ENCODE results near the gene PRRC2A.

PRRC2A gene

DNA sequence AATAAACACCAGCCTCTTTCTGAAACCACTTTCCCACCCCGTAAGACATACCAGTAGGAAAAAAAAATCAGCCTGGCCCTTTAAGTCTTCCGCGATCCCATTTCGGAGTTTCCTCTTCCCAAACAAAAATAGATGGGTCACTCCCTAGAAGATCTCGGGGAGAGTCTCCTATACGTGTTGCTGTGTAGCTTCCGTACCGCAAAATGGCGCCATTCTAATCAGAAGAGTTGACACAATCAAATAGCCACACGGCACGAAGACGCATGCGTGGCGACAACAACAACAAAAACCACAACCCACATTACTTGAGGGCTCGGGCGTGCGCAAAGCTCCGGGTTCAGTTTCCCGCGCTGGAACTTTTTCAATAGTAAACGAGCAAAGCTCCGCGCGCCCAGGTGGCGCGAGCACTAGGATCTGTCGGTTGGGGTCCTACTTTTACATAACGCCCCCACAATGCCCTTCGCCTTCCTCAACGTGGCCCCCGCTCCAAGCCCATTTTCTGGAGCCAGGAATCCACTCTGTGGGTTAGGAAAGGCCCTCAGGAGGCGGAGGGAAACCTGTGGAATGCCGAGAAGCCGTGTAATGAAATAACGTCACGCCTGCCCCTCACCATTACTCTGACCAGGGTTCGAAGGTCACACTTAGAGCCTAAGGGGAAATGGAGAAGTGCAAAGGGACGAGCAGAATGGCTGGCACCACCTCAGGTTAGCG is 44.4 kb downstream of the PRRC2A start, which contains the start of gene GPANK1:
Gene GPANK1, minus strand, starts transcription at position 208 of the 711 bp plus-strand sequence. CDS start 519 bp downstream, outside the sequence.
- DNase-seq (ENCODE audit: low read depth in 4 of 4, low spot score in 1 of 4): peak; percentile 69 to 87 (median 82)

DNA sequence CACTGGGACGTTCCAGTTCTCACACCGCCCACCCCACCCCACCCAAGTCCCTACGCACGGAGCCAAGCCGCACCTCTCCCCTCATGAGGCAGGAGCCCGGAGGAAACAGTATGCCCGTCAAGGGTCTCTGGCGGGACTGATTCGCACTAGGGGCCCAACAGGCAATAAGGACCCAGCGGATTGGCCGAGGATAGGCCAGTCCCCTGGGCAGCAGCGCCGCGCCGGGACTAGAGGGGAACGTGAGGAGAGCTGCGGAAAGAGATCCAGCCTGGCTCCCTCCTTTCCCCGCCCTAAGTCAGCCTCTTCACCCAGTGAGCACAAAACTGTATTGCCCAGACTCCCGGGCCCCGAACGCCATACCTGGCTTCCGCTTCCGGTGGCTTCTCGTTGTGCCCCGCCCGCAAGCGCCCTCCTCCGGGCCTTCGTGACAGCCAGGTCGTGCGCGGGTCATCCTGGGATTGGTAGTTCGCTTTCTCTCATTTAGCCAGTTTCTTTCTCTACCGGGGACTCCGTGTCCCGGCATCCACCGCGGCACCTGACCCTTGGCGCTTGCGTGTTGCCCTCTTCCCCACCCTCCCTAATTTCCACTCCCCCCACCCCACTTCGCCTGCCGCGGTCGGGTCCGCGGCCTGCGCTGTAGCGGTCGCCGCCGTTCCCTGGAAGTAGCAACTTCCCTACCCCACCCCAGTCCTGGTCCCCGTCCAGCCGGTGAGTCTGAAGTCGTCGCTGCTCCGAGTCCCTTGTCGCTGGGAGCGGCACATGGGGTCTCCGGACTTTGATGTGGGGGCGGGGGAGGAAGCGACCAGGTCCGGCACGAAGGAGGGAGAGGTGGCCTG is 45.2 kb downstream of the PRRC2A start, which contains the start of gene CSNK2B:
Gene CSNK2B, plus strand, starts transcription at position 580 of the 836 bp plus-strand sequence. CDS start 752 bp downstream, outside the sequence.
- DNase-seq (ENCODE audit: low read depth in 4 of 4, low spot score in 1 of 4): peak; percentile 82 to 97 (median 94)

DNA sequence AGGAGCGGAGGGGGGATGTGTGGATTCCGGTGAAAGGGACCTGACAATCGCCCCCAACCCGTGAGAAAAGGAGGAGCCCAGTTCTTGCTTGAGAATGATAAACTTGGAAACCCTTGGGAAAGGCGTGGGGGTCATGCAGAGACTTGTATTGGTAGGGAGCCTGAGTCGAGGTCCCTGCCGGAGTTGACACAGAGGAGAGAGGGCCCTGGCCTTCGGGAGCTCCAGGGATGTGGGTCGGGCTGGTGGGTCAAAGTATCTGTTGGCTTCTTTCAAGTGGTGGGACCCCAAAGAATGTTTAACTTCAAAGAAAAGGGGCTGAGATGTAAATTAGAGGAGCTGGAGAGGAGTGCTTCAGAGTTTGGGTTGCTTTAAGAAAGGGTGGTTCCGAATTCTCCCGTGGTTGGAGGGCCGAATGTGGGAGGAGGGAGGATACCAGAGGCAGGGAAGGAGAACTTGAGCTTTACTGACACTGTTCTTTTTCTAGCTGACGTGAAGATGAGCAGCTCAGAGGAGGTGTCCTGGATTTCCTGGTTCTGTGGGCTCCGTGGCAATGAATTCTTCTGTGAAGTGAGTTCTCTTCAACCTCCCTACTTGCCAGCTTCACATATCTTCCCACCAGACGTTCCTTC is 45.9 kb downstream of the PRRC2A start:
- DNase-seq (ENCODE audit: low read depth in 4 of 4, low spot score in 1 of 4): no peak

DNA sequence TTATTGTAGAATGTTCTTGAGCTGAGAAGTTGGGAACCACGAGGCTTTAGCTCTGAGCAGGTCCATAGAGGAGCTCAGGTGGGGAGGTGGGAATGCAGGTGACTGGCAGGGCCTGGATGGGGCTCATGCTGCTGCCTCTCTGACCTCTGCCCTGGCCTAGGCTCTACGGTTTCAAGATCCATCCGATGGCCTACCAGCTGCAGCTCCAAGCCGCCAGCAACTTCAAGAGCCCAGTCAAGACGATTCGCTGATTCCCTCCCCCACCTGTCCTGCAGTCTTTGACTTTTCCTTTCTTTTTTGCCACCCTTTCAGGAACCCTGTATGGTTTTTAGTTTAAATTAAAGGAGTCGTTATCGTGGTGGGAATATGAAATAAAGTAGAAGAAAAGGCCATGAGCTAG is 49.2 kb downstream of the PRRC2A start, which contains the start of gene LY6G5B:
Gene LY6G5B, plus strand, starts transcription at position 301 of the 400 bp plus-strand sequence. CDS start 975 bp downstream, outside the sequence.
- no peak for DNase-seq (ENCODE audit: low read depth in 4 of 4, low spot score in 1 of 4)

DNA sequence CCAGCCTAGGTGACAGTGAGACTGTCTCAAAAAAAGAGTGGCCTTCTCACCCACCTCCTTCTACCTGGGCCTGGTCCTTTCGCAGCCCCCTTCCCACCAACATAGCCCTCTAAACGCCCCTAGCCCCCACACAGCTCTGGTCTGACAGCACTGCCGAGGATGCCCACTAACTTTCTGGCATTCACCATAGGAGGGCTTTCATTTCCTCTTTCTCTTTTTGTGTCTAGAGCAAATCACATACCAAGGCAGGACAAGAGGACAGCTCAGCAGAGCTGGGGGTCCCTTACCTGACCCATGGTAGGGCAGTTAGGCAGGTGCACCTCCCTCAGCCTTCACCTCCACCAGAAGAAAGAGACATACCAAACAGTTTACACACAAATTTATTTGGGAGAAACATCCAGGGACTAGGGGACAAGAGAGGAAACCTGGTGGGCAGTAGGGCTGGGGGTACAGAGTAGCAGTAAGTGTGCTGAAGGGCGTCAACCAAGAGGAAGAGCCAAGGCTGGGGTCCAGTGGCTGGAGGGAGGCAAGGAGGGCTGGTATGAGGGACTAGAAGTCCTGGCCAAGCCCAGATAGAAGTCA is 55.9 kb downstream of the PRRC2A start:
- DNase-seq (ENCODE audit: low read depth in 4 of 4, low spot score in 1 of 4): no peak

DNA sequence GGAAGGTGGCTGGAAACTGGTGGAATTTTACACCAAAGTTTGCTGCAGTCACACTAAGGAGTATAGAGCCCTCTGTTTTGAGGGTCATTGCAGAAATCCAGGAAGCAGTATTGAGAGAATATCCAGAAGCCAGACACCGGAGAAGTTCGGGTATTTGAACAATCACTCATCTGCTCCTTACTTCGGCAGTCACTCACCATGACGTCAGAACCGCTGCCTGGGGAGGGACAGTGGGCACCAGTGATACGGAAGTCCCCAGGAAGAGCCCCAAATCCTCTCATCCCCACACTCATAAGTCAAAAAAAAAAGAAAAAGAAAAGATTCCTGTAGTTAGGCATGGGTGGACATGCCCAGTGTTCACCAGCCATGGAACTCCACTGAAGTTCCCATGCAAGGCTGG is 56.4 kb downstream of the PRRC2A start:
- no peak for DNase-seq (ENCODE audit: low read depth in 4 of 4, low spot score in 1 of 4)

DNA sequence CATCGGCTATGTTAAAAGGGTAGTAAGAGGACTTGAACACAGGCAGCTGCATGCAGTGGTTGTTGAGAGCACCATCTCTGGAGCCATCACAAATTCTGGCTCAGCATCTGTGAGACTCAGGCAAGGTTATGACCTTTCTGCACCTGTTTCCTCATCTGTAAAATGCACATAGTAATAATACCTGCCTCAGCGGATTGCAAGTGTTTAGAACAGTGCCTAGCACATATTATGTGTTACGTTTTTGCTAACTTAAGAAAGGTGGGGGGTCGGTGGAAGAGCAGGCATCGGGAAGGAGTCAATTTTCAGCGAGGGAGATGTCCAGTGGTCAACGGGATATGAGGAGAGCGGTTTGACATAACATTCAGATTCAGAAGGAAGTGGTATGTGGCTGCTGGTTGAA is 57.4 kb downstream of the PRRC2A start:
- DNase-seq (ENCODE audit: low read depth in 4 of 4, low spot score in 1 of 4): no peak

DNA sequence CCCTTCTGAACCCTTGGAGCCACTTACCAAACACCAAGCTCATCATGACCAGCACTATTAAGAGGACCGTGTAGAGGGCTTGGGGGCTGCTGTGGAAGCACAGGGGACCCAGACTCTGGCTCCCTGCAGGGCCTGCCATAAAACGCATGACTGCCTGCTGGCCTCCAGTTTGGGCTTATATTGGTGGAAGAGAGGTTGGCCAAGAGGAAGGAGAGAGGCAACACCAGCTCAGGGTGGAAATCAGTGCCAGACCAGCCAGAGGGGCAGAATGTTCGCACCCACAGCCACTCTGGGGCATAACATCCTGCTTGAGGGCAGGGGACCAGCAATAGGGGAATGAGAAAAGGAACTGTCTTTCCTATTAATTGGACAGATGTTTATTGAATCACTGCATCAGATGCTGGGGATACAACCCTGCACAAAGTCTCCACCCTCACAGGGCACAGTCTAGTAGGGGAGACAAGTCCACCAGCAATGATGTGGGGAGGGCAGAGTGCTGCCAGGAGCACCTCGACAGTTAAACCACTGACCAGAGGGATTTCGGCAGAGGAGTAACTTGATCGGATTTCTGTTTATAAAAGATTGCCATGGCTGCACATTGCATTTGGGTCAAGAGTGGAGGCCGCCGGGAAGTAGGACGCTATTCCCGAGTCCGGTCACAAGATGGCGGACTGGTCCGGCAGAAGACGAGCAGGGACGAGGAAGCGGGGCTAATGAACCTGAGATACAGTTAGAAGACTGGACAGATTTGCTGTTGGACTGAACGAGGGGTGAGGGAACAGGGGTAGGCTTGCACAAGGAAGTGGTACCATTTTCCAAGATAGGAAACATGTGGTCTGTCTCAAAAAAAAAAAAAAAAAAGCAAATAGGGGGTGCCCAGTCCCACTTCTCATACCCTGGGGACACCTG is 60.0 kb downstream of the PRRC2A start, which contains the start of gene LY6G5C:
Gene LY6G5C, minus strand, starts transcription at position 842 of the 909 bp plus-strand sequence. Its CDS starts 694 bp downstream, at position 148.
- peak in 2 of 4 experiments; percentile 43 for DNase-seq (ENCODE audit: low read depth in 4 of 4, low spot score in 1 of 4)

DNA sequence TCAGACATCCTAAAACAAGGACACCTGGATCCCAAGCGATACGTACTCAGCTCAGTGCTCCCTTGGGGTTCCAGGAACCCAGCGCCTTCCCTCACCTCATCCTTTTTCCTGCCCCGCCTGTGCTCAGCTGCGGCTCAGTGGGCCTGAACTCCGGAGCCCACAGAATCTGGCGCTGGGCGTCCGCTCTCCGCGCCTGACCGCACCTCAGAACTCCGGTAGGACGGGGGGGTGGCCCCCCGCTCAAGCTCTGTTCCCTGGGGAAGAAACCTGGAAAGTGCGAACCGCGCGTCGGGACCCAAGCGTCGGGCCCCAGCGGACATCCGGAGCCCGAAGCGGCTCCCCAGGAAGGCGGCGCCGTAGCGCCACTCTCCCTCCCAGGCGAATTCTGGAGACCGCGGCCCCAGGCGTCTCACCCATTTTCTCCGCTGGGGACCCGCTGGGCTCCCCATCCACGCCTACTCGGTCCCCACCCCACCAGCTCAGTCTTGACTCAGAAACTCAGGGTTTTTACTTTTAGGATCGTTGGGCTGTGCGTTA is 60.7 kb downstream of the PRRC2A start:
- DNase-seq (ENCODE audit: low read depth in 4 of 4, low spot score in 1 of 4): no peak

DNA sequence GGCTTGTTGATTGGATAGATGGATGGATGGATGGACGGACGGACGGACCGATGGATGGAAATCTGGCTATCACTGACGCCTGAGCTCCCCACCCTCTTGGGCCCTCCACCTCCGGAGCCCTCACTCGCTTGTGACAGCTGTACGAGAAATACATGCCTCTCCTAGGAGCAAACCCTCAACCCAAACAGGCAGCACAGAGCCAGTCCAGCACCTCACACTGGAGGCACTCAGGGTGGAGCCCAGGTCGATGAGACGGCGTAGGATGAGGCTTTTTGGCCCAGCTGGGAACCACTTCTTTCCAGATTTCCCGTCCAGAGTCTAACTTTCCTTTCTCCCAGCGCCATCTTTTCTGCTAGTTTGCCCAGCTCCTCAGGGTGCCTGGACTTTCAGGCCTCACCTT is 63.1 kb downstream of the PRRC2A start:
- DNase-seq (ENCODE audit: low read depth in 4 of 4, low spot score in 1 of 4): no peak

DNA sequence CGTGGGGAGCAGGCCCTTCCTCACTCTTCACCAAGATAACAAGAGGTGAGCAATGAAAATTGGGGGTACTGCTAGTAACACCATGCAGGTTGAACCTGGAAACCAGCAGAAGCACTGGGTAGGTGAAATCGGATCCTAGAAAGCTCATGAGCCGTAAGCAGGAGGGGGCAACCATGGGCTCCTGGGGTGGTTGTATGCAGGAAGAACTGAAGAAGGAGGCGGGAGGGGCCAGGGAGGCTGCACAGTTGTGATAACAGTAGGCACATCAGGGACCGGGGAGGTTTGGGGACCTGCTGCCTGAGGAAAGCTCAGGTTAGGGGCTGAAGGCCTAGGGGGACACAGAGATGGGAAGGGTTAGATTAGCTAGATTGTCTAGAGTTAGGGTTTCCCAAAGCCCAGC is 66.0 kb downstream of the PRRC2A start:
- no peak for DNase-seq (ENCODE audit: low read depth in 4 of 4, low spot score in 1 of 4)

DNA sequence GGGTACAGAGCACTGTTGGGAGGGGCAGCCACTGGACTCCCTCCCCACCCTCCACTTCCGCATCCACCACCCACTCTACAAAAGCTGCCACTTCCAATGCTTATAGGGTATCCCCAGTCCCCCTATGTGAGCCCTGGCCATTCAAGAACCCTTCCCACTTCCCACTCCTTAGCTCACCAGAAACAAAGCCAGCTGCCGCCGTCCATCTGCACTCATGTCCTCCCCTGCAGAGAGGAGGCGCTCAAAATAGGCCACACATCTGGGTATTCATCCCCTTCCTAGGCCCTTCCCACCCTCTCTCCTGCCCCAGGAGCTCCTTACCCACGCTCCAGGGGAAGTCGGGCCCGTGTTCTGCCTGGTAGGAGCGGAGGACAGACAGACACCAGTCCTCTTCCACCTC is 66.8 kb downstream of the PRRC2A start:
- no peak for DNase-seq (ENCODE audit: low read depth in 4 of 4, low spot score in 1 of 4)
